Measurements from ENCODE around the gene PKNOX1. TPM values are rescaled to one million over a fixed set of nuclear protein-coding genes. Genes with fewer than 3 reads are reported as not detected.

PKNOX1 gene
- total and polyA plus RNA-seq, 7 donors, result 3.6 to 19.4 (median 9.6) TPM

DNA sequence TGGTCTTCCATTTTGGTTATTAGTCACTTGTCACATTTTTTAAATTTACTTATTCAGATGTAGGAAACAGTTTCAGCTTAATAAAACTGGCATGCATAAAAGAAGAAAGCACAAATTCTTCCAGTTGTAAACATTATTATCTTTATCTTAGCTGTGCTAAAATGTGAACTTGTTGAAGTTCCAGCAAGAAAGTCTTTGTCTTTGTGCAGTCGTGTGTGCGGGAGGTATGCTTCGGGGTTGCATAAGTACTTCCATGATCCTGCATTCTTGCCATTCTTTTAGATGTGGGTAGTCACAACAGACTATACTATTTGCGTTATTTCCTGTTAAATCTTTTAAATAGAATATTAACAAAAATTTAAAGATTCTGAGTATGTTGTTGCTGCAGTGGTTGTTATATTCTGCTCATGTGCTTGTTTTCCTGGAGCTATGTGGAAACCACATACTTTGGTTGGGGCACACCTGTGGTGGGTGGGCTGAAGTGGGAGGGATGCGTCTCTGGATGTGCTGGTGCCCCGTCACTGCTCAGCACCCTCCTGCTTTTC, 51.3 kb downstream of the PKNOX1 start:
- peaks cover 0 to 84% (median 38%) of the 10 kb centered on the region in 4 donors for H3K36me3 ChIP-seq
- H3K27me3 ChIP-seq, result no peaks in the 10 kb centered on the region
- TF ChIP-seq POLR2A (IDR thresholded peaks at IDR 0.05) (no peak), EP300 (IDR thresholded peaks at IDR 0.05) (no peak), POLR2AphosphoS5 (IDR thresholded peaks at IDR 0.05) (no peak)
- TF ChIP-seq, protein P1, sequence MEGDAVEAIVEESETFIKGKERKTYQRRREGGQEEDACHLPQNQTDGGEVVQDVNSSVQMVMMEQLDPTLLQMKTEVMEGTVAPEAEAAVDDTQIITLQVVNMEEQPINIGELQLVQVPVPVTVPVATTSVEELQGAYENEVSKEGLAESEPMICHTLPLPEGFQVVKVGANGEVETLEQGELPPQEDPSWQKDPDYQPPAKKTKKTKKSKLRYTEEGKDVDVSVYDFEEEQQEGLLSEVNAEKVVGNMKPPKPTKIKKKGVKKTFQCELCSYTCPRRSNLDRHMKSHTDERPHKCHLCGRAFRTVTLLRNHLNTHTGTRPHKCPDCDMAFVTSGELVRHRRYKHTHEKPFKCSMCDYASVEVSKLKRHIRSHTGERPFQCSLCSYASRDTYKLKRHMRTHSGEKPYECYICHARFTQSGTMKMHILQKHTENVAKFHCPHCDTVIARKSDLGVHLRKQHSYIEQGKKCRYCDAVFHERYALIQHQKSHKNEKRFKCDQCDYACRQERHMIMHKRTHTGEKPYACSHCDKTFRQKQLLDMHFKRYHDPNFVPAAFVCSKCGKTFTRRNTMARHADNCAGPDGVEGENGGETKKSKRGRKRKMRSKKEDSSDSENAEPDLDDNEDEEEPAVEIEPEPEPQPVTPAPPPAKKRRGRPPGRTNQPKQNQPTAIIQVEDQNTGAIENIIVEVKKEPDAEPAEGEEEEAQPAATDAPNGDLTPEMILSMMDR (IDR thresholded peaks at IDR 0.05), result no peak
- intact Hi-C loops (cut with DNase I), result no loop called here
- H3K27ac ChIP-seq, result no peak overlapping the region
- H3K4me1 ChIP-seq, result no peaks in the 10 kb centered on the region
- WGBS, 2 donors, result 90 to 97% methylated on average over 6 of the region's 6 CpGs
- no peak overlapping the region for H3K4me3 ChIP-seq
- H3K9me3 ChIP-seq, result no peaks in the 10 kb centered on the region
- DNase-seq, result no peak

DNA sequence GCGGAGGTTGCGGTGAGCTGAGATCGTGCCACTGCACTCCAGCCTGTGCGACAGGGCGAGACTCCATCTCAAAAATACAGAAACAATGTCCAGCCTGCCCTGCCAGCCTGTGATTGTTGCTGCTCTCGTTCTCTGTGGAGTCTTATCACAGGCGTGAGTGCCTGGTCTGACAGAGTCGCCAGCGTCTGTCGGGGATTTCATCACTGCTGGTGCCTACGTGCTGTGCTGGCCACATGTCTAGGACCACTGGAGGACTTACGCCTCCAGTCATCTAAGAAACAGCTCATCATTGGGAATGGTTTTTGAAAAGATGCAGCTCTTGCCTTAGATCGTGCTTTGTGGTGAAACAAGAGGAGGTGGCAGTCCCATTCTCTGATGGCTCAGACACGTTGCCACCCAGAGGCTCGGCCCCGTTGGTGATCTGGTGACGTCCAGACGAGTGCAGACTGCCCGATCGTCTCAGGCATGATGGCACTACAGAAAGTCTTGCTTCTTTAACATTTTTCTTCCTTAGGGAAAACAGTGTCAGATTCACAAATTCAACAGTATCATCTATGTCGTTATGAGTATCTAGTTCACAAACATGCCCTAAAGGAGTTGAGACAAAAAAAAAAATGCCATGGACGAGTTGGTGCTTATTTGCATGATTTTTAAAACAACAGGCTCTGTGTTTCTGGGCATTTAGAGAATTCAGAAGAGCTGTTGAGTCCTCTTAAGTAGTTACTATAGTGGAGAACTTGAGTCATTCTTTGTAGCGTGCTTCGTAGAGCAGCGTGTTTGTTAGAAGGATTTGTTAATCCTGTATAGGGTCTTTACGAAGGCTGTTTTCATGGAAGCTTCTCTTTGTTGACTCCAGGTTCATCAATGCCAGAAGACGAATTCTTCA, 53.7 kb downstream of the PKNOX1 start:
- Histone ChIP-seq H3K36me3 (peaks cover 0 to 83% (median 33%) of the 10 kb centered on the region in 4 donors), H3K27me3 (no peaks in the 10 kb centered on the region), H3K9me3 (no peaks in the 10 kb centered on the region), H3K4me3 (no peak overlapping the region), H3K4me1 (no peaks in the 10 kb centered on the region), H3K27ac (no peak overlapping the region)
- no peak for DNase-seq
- no peak for TF ChIP-seq POLR2AphosphoS5 (IDR thresholded peaks at IDR 0.05)
- TF ChIP-seq, protein P1 (IDR thresholded peaks at IDR 0.05), result no peak
- TF ChIP-seq POLR2A (IDR thresholded peaks at IDR 0.05), result no peak
- no peak for TF ChIP-seq EP300 (IDR thresholded peaks at IDR 0.05)
- intact Hi-C loops (cut with DNase I), result no loop called here
- WGBS, 2 donors, result 90 to 93% methylated on average over 27 of the region's 27 CpGs

DNA sequence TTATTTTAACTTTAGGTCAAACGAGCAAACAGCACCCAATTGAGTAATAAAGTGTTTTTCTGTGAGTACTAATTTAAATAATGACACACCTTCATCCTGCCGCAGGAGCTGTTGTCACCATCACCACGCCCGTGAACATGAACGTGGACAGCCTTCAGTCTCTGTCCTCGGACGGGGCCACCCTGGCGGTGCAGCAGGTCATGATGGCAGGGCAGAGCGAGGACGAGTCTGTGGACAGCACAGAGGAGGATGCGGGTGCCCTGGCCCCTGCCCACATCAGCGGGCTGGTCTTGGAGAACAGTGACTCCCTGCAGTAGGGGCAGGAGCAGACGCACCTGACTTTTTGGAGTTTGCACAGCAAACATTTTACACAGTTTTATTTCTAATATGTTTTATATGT, 55.4 kb downstream of the PKNOX1 start:
- Histone ChIP-seq H3K27ac (no peak overlapping the region), H3K4me3 (no peak overlapping the region), H3K4me1 (no peaks in the 10 kb centered on the region), H3K36me3 (peaks cover 0 to 73% (median 27%) of the 10 kb centered on the region in 4 donors), H3K27me3 (no peaks in the 10 kb centered on the region), H3K9me3 (no peaks in the 10 kb centered on the region)
- DNase-seq, result no peak
- WGBS, 2 donors, result 83 to 88% methylated on average over 13 of the region's 13 CpGs
- intact Hi-C loops (cut with DNase I), result no loop called here
- TF ChIP-seq, protein P1 (IDR thresholded peaks at IDR 0.05), result no peak
- TF ChIP-seq POLR2A (IDR thresholded peaks at IDR 0.05) (no peak), EP300 (IDR thresholded peaks at IDR 0.05) (no peak), POLR2AphosphoS5 (IDR thresholded peaks at IDR 0.05) (no peak)

DNA sequence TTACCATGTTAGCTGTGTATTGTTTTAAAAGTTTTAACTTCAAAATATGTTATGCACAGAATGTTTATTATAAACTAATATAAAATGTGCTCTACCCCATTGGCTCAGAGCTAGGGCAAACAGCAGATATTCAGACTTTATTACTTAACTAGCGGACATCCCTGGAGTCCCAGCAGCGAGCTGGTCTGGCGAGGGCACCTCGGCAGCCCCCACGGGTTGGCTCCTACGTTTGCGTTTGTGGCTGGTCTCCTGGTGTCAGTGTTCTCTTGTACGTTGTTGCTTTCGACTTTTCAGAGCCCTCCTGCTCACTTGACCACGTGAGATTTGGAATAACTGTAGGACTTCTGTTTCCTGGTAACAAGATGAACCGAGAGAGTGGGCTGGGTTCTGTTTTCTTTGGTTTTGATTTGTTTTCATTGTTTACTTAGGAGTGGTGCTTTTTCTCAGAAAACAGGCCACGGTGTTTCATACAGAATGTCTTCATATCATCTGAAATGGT, 56.8 kb downstream of the PKNOX1 start:
- intact Hi-C loops (cut with DNase I), result no loop called here
- Histone ChIP-seq H3K4me1 (no peaks in the 10 kb centered on the region), H3K27ac (no peak overlapping the region), H3K9me3 (no peaks in the 10 kb centered on the region), H3K4me3 (no peak overlapping the region), H3K36me3 (peaks cover 0 to 59% (median 25%) of the 10 kb centered on the region in 4 donors), H3K27me3 (no peaks in the 10 kb centered on the region)
- TF ChIP-seq POLR2A (IDR thresholded peaks at IDR 0.05) (no peak), EP300 (IDR thresholded peaks at IDR 0.05) (no peak), POLR2AphosphoS5 (IDR thresholded peaks at IDR 0.05) (no peak)
- TF ChIP-seq, protein P1 (IDR thresholded peaks at IDR 0.05), result no peak
- no peak for DNase-seq
- 91 to 92% methylated on average over 12 of the region's 12 CpGs for WGBS, 2 donors
